ENCODE measurements around the gene DMWD.

Gene DMWD

GRCh38 chr19:45815481-45816216 lies 23.0 kb upstream of the DMWD start:
- H3K27ac ChIP-seq (ENCODE audit: low read depth, low read length), result peak overlapping the region; percentile 93
- WGBS, result under 1% methylated on average over 39 of the region's 44 CpGs

GRCh38 chr19:45814851-45815480 lies 22.3 kb upstream of the DMWD start, which contains the start of gene RSPH6A:
Gene RSPH6A (minus strand): TSS chr19:45815308. CDS start chr19:45815176, 132 bp downstream.
- Histone ChIP-seq H3K27me3 (ENCODE audit: insufficient read depth, low read length) (no peaks in the 10 kb centered on the region), H3K9me3 (ENCODE audit: insufficient read depth, low read depth, low read length) (no peaks in the 10 kb centered on the region), H3K9ac (ENCODE audit: low read depth, low read length) (peak within 1 kb of the TSS; percentile 80), H3K36me3 (ENCODE audit: insufficient read depth, low read length) (peaks cover 4% of the 10 kb centered on the region), H3K27ac (ENCODE audit: low read depth, low read length) (peak within 1 kb of the TSS; percentile 93), H3K4me3 (ENCODE audit: low read length) (peak within 1 kb of the TSS; percentile 68), H3K4me1 (ENCODE audit: insufficient read depth, low read length) (peaks cover 17% of the 10 kb centered on the region)
- WGBS, result 13% methylated on average over 40 of the region's 40 CpGs

More at GRCh38 chr19:45815481-45816216, 23.0 kb upstream of the DMWD start:
- Histone ChIP-seq H3K36me3 (ENCODE audit: insufficient read depth, low read length) (peaks cover 11% of the 10 kb centered on the region), H3K9ac (ENCODE audit: low read depth, low read length) (peak overlapping the region; percentile 80), H3K9me3 (ENCODE audit: insufficient read depth, low read depth, low read length) (no peaks in the 10 kb centered on the region), H3K27me3 (ENCODE audit: insufficient read depth, low read length) (no peaks in the 10 kb centered on the region), H3K4me1 (ENCODE audit: insufficient read depth, low read length) (peaks cover 17% of the 10 kb centered on the region), H3K4me3 (ENCODE audit: low read length) (peak overlapping the region; percentile 68)

- H3K27me3 ChIP-seq (ENCODE audit: insufficient read depth, low read length), result no peaks in the 10 kb centered on the region
- H3K4me1 ChIP-seq (ENCODE audit: insufficient read depth, low read length), result peaks cover 17% of the 10 kb centered on the region
- H3K4me3 ChIP-seq (ENCODE audit: low read length), result peak overlapping the region; percentile 68
- 91% methylated on average over 12 of the region's 12 CpGs for WGBS
- no peaks in the 10 kb centered on the region for H3K9me3 ChIP-seq (ENCODE audit: insufficient read depth, low read depth, low read length)
- H3K36me3 ChIP-seq (ENCODE audit: insufficient read depth, low read length), result no peaks in the 10 kb centered on the region; the same call in 1 of the 2 replicates
- peak overlapping the region; percentile 93; the same call in 1 of the 2 replicates for H3K27ac ChIP-seq (ENCODE audit: low read depth, low read length)
- H3K9ac ChIP-seq (ENCODE audit: low read depth, low read length), result peak overlapping the region; percentile 80; the same call in 1 of the 2 replicates
These were observed 21.6 kb upstream of the DMWD start for GRCh38 chr19:45814166-45814780.

- no peak overlapping the region for H3K9ac ChIP-seq (ENCODE audit: low read depth, low read length)
- no peaks in the 10 kb centered on the region for H3K27me3 ChIP-seq (ENCODE audit: insufficient read depth, low read length)
- no peaks in the 10 kb centered on the region for H3K9me3 ChIP-seq (ENCODE audit: insufficient read depth, low read depth, low read length)
- H3K4me1 ChIP-seq (ENCODE audit: insufficient read depth, low read length), result peaks cover 7% of the 10 kb centered on the region; the same call in 1 of the 2 replicates
- H3K27ac ChIP-seq (ENCODE audit: low read depth, low read length), result no peak overlapping the region
- H3K4me3 ChIP-seq (ENCODE audit: low read length), result no peak overlapping the region
- H3K36me3 ChIP-seq (ENCODE audit: insufficient read depth, low read length), result no peaks in the 10 kb centered on the region
- 92% methylated on average over 6 of the region's 6 CpGs for WGBS
These were observed 19.7 kb upstream of the DMWD start for GRCh38 chr19:45812297-45812696.

GRCh38 chr19:45809643-45810159 lies 17.1 kb upstream of the DMWD start:
- no peak overlapping the region for H3K4me3 ChIP-seq (ENCODE audit: low read length)
- WGBS, result 71% methylated on average over 6 of the region's 7 CpGs
- no peaks in the 10 kb centered on the region; the same call in 1 of the 2 replicates for H3K27me3 ChIP-seq (ENCODE audit: insufficient read depth, low read length)
- peaks cover 3% of the 10 kb centered on the region; the same call in 1 of the 2 replicates for H3K4me1 ChIP-seq (ENCODE audit: insufficient read depth, low read length)
- no peaks in the 10 kb centered on the region for H3K36me3 ChIP-seq (ENCODE audit: insufficient read depth, low read length)
- H3K9ac ChIP-seq (ENCODE audit: low read depth, low read length), result no peak overlapping the region
- no peaks in the 10 kb centered on the region for H3K9me3 ChIP-seq (ENCODE audit: insufficient read depth, low read depth, low read length)
- H3K27ac ChIP-seq (ENCODE audit: low read depth, low read length), result no peak overlapping the region

- Histone ChIP-seq H3K4me1 (ENCODE audit: insufficient read depth, low read length) (no peaks in the 10 kb centered on the region), H3K9me3 (ENCODE audit: insufficient read depth, low read depth, low read length) (no peaks in the 10 kb centered on the region), H3K36me3 (ENCODE audit: insufficient read depth, low read length) (no peaks in the 10 kb centered on the region), H3K27me3 (ENCODE audit: insufficient read depth, low read length) (no peaks in the 10 kb centered on the region; the same call in 1 of the 2 replicates), H3K9ac (ENCODE audit: low read depth, low read length) (no peak overlapping the region), H3K27ac (ENCODE audit: low read depth, low read length) (no peak overlapping the region), H3K4me3 (ENCODE audit: low read length) (no peak overlapping the region)
These were observed 13.1 kb upstream of the DMWD start for GRCh38 chr19:45805719-45806118.

GRCh38 chr19:45804959-45805230 lies 12.2 kb upstream of the DMWD start:
- H3K36me3 ChIP-seq (ENCODE audit: insufficient read depth, low read length), result no peaks in the 10 kb centered on the region
- H3K4me3 ChIP-seq (ENCODE audit: low read length), result no peak overlapping the region
- no peak overlapping the region for H3K27ac ChIP-seq (ENCODE audit: low read depth, low read length)
- 96% methylated on average over 7 of the region's 8 CpGs for whole genome bisulfite sequencing
- no peaks in the 10 kb centered on the region for H3K4me1 ChIP-seq (ENCODE audit: insufficient read depth, low read length)
- H3K9me3 ChIP-seq (ENCODE audit: insufficient read depth, low read depth, low read length), result no peaks in the 10 kb centered on the region
- no peaks in the 10 kb centered on the region; the same call in 1 of the 2 replicates for H3K27me3 ChIP-seq (ENCODE audit: insufficient read depth, low read length)
- no peak overlapping the region for H3K9ac ChIP-seq (ENCODE audit: low read depth, low read length)

GRCh38 chr19:45804140-45804958 lies 11.7 kb upstream of the DMWD start:
- no peaks in the 10 kb centered on the region for H3K4me1 ChIP-seq (ENCODE audit: insufficient read depth, low read length)
- no peaks in the 10 kb centered on the region; the same call in 1 of the 2 replicates for H3K27me3 ChIP-seq (ENCODE audit: insufficient read depth, low read length)
- H3K9ac ChIP-seq (ENCODE audit: low read depth, low read length), result no peak overlapping the region
- no peak overlapping the region for H3K27ac ChIP-seq (ENCODE audit: low read depth, low read length)
- no peaks in the 10 kb centered on the region for H3K36me3 ChIP-seq (ENCODE audit: insufficient read depth, low read length)
- no peak overlapping the region for H3K4me3 ChIP-seq (ENCODE audit: low read length)
- 93% methylated on average over 57 of the region's 57 CpGs for WGBS
- no peaks in the 10 kb centered on the region for H3K9me3 ChIP-seq (ENCODE audit: insufficient read depth, low read depth, low read length)

GRCh38 chr19:45801603-45802175 lies 9.0 kb upstream of the DMWD start:
- Histone ChIP-seq H3K9ac (ENCODE audit: low read depth, low read length) (no peak overlapping the region), H3K9me3 (ENCODE audit: insufficient read depth, low read depth, low read length) (no peaks in the 10 kb centered on the region), H3K4me1 (ENCODE audit: insufficient read depth, low read length) (no peaks in the 10 kb centered on the region), H3K27ac (ENCODE audit: low read depth, low read length) (no peak overlapping the region), H3K36me3 (ENCODE audit: insufficient read depth, low read length) (no peaks in the 10 kb centered on the region), H3K27me3 (ENCODE audit: insufficient read depth, low read length) (no peaks in the 10 kb centered on the region; the same call in 1 of the 2 replicates), H3K4me3 (ENCODE audit: low read length) (no peak overlapping the region)
- WGBS, result 90% methylated on average over 7 of the region's 7 CpGs

GRCh38 chr19:45800070-45800553 lies 7.5 kb upstream of the DMWD start:
- Histone ChIP-seq H3K36me3 (ENCODE audit: insufficient read depth, low read length) (no peaks in the 10 kb centered on the region), H3K9me3 (ENCODE audit: insufficient read depth, low read depth, low read length) (no peaks in the 10 kb centered on the region), H3K4me3 (ENCODE audit: low read length) (no peak overlapping the region), H3K4me1 (ENCODE audit: insufficient read depth, low read length) (no peaks in the 10 kb centered on the region), H3K27ac (ENCODE audit: low read depth, low read length) (no peak overlapping the region), H3K9ac (ENCODE audit: low read depth, low read length) (no peak overlapping the region), H3K27me3 (ENCODE audit: insufficient read depth, low read length) (no peaks in the 10 kb centered on the region; the same call in 1 of the 2 replicates)
- WGBS, result 83% methylated on average over 8 of the region's 8 CpGs
